RCC 7860 (cell line): ENCODE results near the gene CAMKK1.
"Not testable (repeated sequence)": the region's sequence is repeated elsewhere in the genome, so short reads cannot be mapped to it uniquely, and the experiment has no call there.

Source experiments
- DNase-seq: peaks from one replicate; pipeline ENCODE4 v3.0.0-alpha.2; 2015; ENCODE audit warnings: low spot score
- FAIRE-seq: peaks from 2 replicates; lab custom pipeline; 2012; peaks lifted over from hg19 to GRCh38; lab: Jason Lieb, UNC

Gene CAMKK1

GRCh38 chr17:3880983-3881382, 11.9 kb downstream of the CAMKK1 start:
- DNase-seq (no peak), FAIRE-seq (no peak)

- DNase-seq (no peak), FAIRE-seq (no peak)
Observed at GRCh38 chr17:3879591-3880417, 13.0 kb downstream of the CAMKK1 start.

GRCh38 chr17:3879186-3879585, 13.7 kb downstream of the CAMKK1 start:
- peak; percentile 4 for DNase-seq
- no peak for FAIRE-seq

- DNase-seq (no peak), FAIRE-seq (no peak)
Observed at GRCh38 chr17:3877220-3877619, 15.6 kb downstream of the CAMKK1 start.

- FAIRE-seq (no peak), DNase-seq (no peak)
Observed at GRCh38 chr17:3875317-3875716, 17.5 kb downstream of the CAMKK1 start.

GRCh38 chr17:3873862-3874261, 19.0 kb downstream of the CAMKK1 start:
- DNase-seq (no peak), FAIRE-seq (no peak)

GRCh38 chr17:3870871-3871306, 22.0 kb downstream of the CAMKK1 start:
- no peak for FAIRE-seq
- DNase-seq, result no peak

GRCh38 chr17:3867606-3868005, 25.2 kb downstream of the CAMKK1 start:
- no peak for FAIRE-seq
- DNase-seq, result no peak

- DNase-seq (no peak), FAIRE-seq (no peak)
Observed at GRCh38 chr17:3867106-3867505, 25.7 kb downstream of the CAMKK1 start.

GRCh38 chr17:3866276-3866675, 26.6 kb downstream of the CAMKK1 start:
- DNase-seq (no peak), FAIRE-seq (no peak)

GRCh38 chr17:3865176-3865575, 27.7 kb downstream of the CAMKK1 start:
- no peak for FAIRE-seq
- peak; percentile 59 for DNase-seq

- no peak for DNase-seq
- no peak for FAIRE-seq
Observed at GRCh38 chr17:3864534-3864933, 28.3 kb downstream of the CAMKK1 start.

- DNase-seq (no peak), FAIRE-seq (no peak)
Observed at GRCh38 chr17:3861761-3862681, 30.8 kb downstream of the CAMKK1 start.

GRCh38 chr17:3860939-3861700, 31.7 kb downstream of the CAMKK1 start:
- FAIRE-seq (no peak), DNase-seq (no peak)

- FAIRE-seq (no peak), DNase-seq (no peak)
Observed at GRCh38 chr17:3859940-3860339, 32.9 kb downstream of the CAMKK1 start.

- no peak for FAIRE-seq
- DNase-seq, result no peak
Observed at GRCh38 chr17:3857261-3858105, 35.4 kb downstream of the CAMKK1 start.

- not testable (repeated sequence) for FAIRE-seq, DNase-seq
Observed at GRCh38 chr17:3854204-3854603, 38.6 kb downstream of the CAMKK1 start.

- no peak for FAIRE-seq
Observed at GRCh38 chr17:3852561-3852960, 40.3 kb downstream of the CAMKK1 start.

GRCh38 chr17:3851461-3852100, 41.3 kb downstream of the CAMKK1 start:
- DNase-seq (no peak), FAIRE-seq (no peak)

More at GRCh38 chr17:3852561-3852960, 40.3 kb downstream of the CAMKK1 start:
- no peak for DNase-seq
